Upper lobe of left lung (tissue), 6 donors: ENCODE results near the gene PBX3. TPM values are rescaled to one million over a fixed set of nuclear protein-coding genes. Genes with fewer than 3 reads are reported as not detected.

Source experiments
- ATAC-seq, 2 donors: fragments of 200-7000 bp; cut with Tn5 transposase; one replicate each; pipeline ENCODE4 v1.9.1; 2022; ENCODE audit warnings: mild to moderate bottlenecking in 2 of 2, moderate library complexity in 2 of 2; ENCODE audit not compliant: low FRiP score in 2 of 2
- DNase-seq, 2 donors: peaks; one replicate each; pipeline ENCODE4 v3.0.0-alpha.2; 2019 to 2020
- H3K27ac ChIP-seq, 4 donors: fragments of 200-600 bp; sonication (generic); one replicate each; pipeline ENCODE4 v1.5.1; 2016 to 2019
- H3K27me3 ChIP-seq, 4 donors: fragments of 200-600 bp; sonication (generic); one replicate each; pipeline ENCODE4 v1.5.1; 2017 to 2019
- H3K36me3 ChIP-seq, 4 donors: fragments of 200-600 bp; sonication (generic); one replicate each; pipeline ENCODE4 v1.5.1; 2016 to 2019
- H3K4me1 ChIP-seq, 4 donors: fragments of 200-600 bp; sonication (generic); one replicate each; pipeline ENCODE4 v1.5.1; 2018 to 2019
- H3K4me3 ChIP-seq, 4 donors: fragments of 200-600 bp; sonication (generic); one replicate each; pipeline ENCODE4 v1.5.1; 2017 to 2019; ENCODE audit warnings: mild to moderate bottlenecking in 2 of 4, moderate library complexity in 1 of 4
- H3K9me3 ChIP-seq, 4 donors: fragments of 200-600 bp; sonication (generic); one replicate each; pipeline ENCODE4 v1.5.1; 2018 to 2019
- CTCF ChIP-seq, 6 experiments: fragments of 450-650 bp in 4 of 6; fragments of 200-600 bp in 2 of 6; sonication (generic) in 2 of 6; IDR thresholded peaks; one replicate each; pipeline ENCODE4 v1.5.1; 2016 to 2019; ENCODE audit warnings: antibody characterized with exemption in 6 of 6
- EP300 ChIP-seq, 4 donors: sonication (generic); formaldehyde crosslinking; IDR thresholded peaks; one replicate each; pipeline ENCODE4 v1.5.1; 2017; ENCODE audit warnings: antibody characterized with exemption in 4 of 4, control low read depth in 2 of 4
- POLR2A ChIP-seq, 4 donors: fragments of 450-650 bp; IDR thresholded peaks; one replicate each; pipeline ENCODE4 v1.5.1; 2016 to 2017; ENCODE audit warnings: antibody characterized with exemption in 4 of 4, mild to moderate bottlenecking in 2 of 4
- POLR2AphosphoS5 ChIP-seq, 2 donors: sonication (generic); formaldehyde crosslinking; IDR thresholded peaks; one replicate each; pipeline ENCODE4 v1.5.1; 2017; ENCODE audit warnings: antibody characterized with exemption in 2 of 2
- WGBS, 2 donors: methylation state at CpG; one replicate each; pipeline ENCODE4 v1.1.5; 2017 to 2018; 5-methylcytosine and 5-hydroxymethylcytosine counted together
- total RNA-seq, 6 donors: library from RNA; depleted of rRNA in 4 of 6; stranded (reverse); fragments of >200 nt in 4 of 6; gene quantifications; one replicate each; pipeline versions ENCODE4 v1.1.0 to v1.2.1, GENCODE V29; 2016 to 2021
- donor health status: DM: no; HTN: no; CAD: no; lungs with moderate emphysema.
- donor health status: DM: no; HTN: yes; CAD: no; lungs with severe emphysema.

The PBX3 gene
- total RNA-seq, 6 donors from 2014 or later = 25.7 to 57.6 (median 41.9) TPM

GRCh38 chr9:125964702-125965225, 217.6 kb downstream of the PBX3 start:
- Histone ChIP-seq H3K4me3 (no peak overlapping the region), H3K36me3 (peaks cover 0 to 45% (median 14%) of the 10 kb centered on the region in 4 donors), H3K27me3 (no peaks in the 10 kb centered on the region), H3K27ac (no peak overlapping the region), H3K9me3 (no peaks in the 10 kb centered on the region), H3K4me1 (no peaks in the 10 kb centered on the region)
- WGBS, 2 donors = 93% methylated on average over 5 to 6 of the region's 6 CpGs
- DNase-seq = no peak
- TF ChIP-seq POLR2AphosphoS5 (IDR thresholded peaks at IDR 0.05) = no peak
- TF ChIP-seq EP300 (IDR thresholded peaks at IDR 0.05) = no peak
- no peak for TF ChIP-seq CTCF (IDR thresholded peaks at IDR 0.05)
- TF ChIP-seq POLR2A (IDR thresholded peaks at IDR 0.05) = no peak
- ATAC-seq = no peak

- Histone ChIP-seq H3K9me3 (no peaks in the 10 kb centered on the region), H3K27me3 (no peaks in the 10 kb centered on the region), H3K36me3 (peaks cover 0 to 45% (median 14%) of the 10 kb centered on the region in 4 donors), H3K4me1 (no peaks in the 10 kb centered on the region), H3K4me3 (no peak overlapping the region), H3K27ac (no peak overlapping the region)
- ATAC-seq (no peak), DNase-seq (no peak)
- 87 to 91% methylated on average over 10 of the region's 10 CpGs for WGBS, 2 donors
- no peak for TF ChIP-seq POLR2AphosphoS5 (IDR thresholded peaks at IDR 0.05)
- no peak for TF ChIP-seq POLR2A (IDR thresholded peaks at IDR 0.05)
- TF ChIP-seq EP300 (IDR thresholded peaks at IDR 0.05) = no peak
- no peak for TF ChIP-seq CTCF (IDR thresholded peaks at IDR 0.05)
Measured at GRCh38 chr9:125965477-125965876, 218.3 kb downstream of the PBX3 start.

- Histone ChIP-seq H3K9me3 (no peaks in the 10 kb centered on the region), H3K27ac (no peak overlapping the region), H3K36me3 (peaks cover 0 to 37% (median 14%) of the 10 kb centered on the region in 4 donors), H3K4me1 (no peaks in the 10 kb centered on the region), H3K4me3 (no peak overlapping the region), H3K27me3 (no peaks in the 10 kb centered on the region)
- ATAC-seq = no peak
- DNase-seq = no peak
- WGBS, 2 donors = 83% methylated on average over 9 of the region's 9 CpGs
- TF ChIP-seq CTCF (IDR thresholded peaks at IDR 0.05) (no peak), EP300 (IDR thresholded peaks at IDR 0.05) (no peak), POLR2A (IDR thresholded peaks at IDR 0.05) (no peak), POLR2AphosphoS5 (IDR thresholded peaks at IDR 0.05) (no peak)
Measured at GRCh38 chr9:125966466-125966865, 219.3 kb downstream of the PBX3 start.

GRCh38 chr9:125966959-125967711, 220.0 kb downstream of the PBX3 start:
- TF ChIP-seq POLR2A (IDR thresholded peaks at IDR 0.05) (no peak), EP300 (IDR thresholded peaks at IDR 0.05) (no peak), POLR2AphosphoS5 (IDR thresholded peaks at IDR 0.05) (no peak), CTCF (IDR thresholded peaks at IDR 0.05) (no peak)
- H3K27ac ChIP-seq = no peak overlapping the region
- DNase-seq (no peak), ATAC-seq (no peak)
- no peak overlapping the region for H3K4me3 ChIP-seq
- H3K4me1 ChIP-seq = no peaks in the 10 kb centered on the region
- H3K27me3 ChIP-seq = no peaks in the 10 kb centered on the region
- H3K9me3 ChIP-seq = no peaks in the 10 kb centered on the region
- H3K36me3 ChIP-seq = peaks cover 0 to 33% (median 14%) of the 10 kb centered on the region in 4 donors
- 81 to 88% methylated on average over 11 of the region's 11 CpGs for WGBS, 2 donors
